Activated T-helper 17 cell treated with anti-CD3 and anti-CD28 coated beads, Interleukin-2, amount 50 U/mL, for 72 hours (primary cell): ENCODE data around the gene DNAH7. TPM values are rescaled to one million over a fixed set of nuclear protein-coding genes. Genes with fewer than 3 reads are reported as not detected.
"Not testable (repeated sequence)": the region's sequence is repeated elsewhere in the genome, so short reads cannot be mapped to it uniquely, and the experiment has no call there.

Experiments
- ATAC-seq: fragments of 150-1000 bp; cut with Tn5 transposase; replicated peaks from 2 replicates; pipeline ENCODE4 v1.10.0; 2021; ENCODE audit warnings: mild to moderate bottlenecking, moderate library complexity
- H3K27ac Mint-ChIP-seq: one replicate; pipeline ENCODE4 v1.8.0; 2022; ENCODE audit warnings: mixed read lengths
- H3K27me3 Mint-ChIP-seq: one replicate; pipeline ENCODE4 v1.8.0; 2022; ENCODE audit warnings: mixed read lengths
- H3K36me3 Mint-ChIP-seq: one replicate; pipeline ENCODE4 v1.8.0; 2022; ENCODE audit warnings: low read depth, mild to moderate bottlenecking, mixed read lengths
- H3K4me1 Mint-ChIP-seq: one replicate; pipeline ENCODE4 v1.8.0; 2022; ENCODE audit warnings: mixed read lengths
- H3K4me3 Mint-ChIP-seq: one replicate; pipeline ENCODE4 v1.8.0; 2022; ENCODE audit warnings: mild to moderate bottlenecking, mixed read lengths
- H3K9me3 Mint-ChIP-seq: one replicate; pipeline ENCODE4 v1.8.0; 2022; ENCODE audit warnings: mixed read lengths
- total RNA-seq, 2 donors: library from RNA; stranded (reverse); gene quantifications; one replicate each; pipeline ENCODE4 v1.2.3, GENCODE V29; 2022

Gene DNAH7
- total RNA-seq, 2 donors from 2014 or later, result not detected

- H3K36me3 Mint-ChIP-seq, H3K27ac Mint-ChIP-seq, H3K4me3 Mint-ChIP-seq, ATAC-seq, H3K4me1 Mint-ChIP-seq, H3K27me3 Mint-ChIP-seq: not testable (repeated sequence)
- H3K9me3 Mint-ChIP-seq, result peaks cover 11% of the 10 kb centered on the region
Measured at GRCh38 chr2:196089448-196089847, 20.8 kb upstream of the DNAH7 start.

- H3K4me3 Mint-ChIP-seq, result no peak overlapping the region
- H3K36me3 Mint-ChIP-seq, result no peaks in the 10 kb centered on the region
- no peaks in the 10 kb centered on the region for H3K27me3 Mint-ChIP-seq
- H3K27ac Mint-ChIP-seq, result no peak overlapping the region
- H3K9me3 Mint-ChIP-seq, result peaks cover 12% of the 10 kb centered on the region
- no peaks in the 10 kb centered on the region for H3K4me1 Mint-ChIP-seq
- no peak for ATAC-seq
Measured at GRCh38 chr2:196088203-196088602, 19.6 kb upstream of the DNAH7 start.

GRCh38 chr2:196086517-196087368 lies 18.1 kb upstream of the DNAH7 start:
- H3K27me3 Mint-ChIP-seq, result no peaks in the 10 kb centered on the region
- H3K9me3 Mint-ChIP-seq, result peaks cover 23% of the 10 kb centered on the region
- H3K36me3 Mint-ChIP-seq, result no peaks in the 10 kb centered on the region
- ATAC-seq, result no peak
- no peak overlapping the region for H3K4me3 Mint-ChIP-seq
- no peak overlapping the region for H3K27ac Mint-ChIP-seq
- H3K4me1 Mint-ChIP-seq, result peaks cover 6% of the 10 kb centered on the region

GRCh38 chr2:196083601-196084000 lies 15.0 kb upstream of the DNAH7 start:
- H3K27ac Mint-ChIP-seq, result no peak overlapping the region
- H3K36me3 Mint-ChIP-seq, result no peaks in the 10 kb centered on the region
- peaks cover 17% of the 10 kb centered on the region for H3K9me3 Mint-ChIP-seq
- no peak for ATAC-seq
- H3K4me3 Mint-ChIP-seq, result no peak overlapping the region
- H3K4me1 Mint-ChIP-seq, result peaks cover 15% of the 10 kb centered on the region
- no peaks in the 10 kb centered on the region for H3K27me3 Mint-ChIP-seq

GRCh38 chr2:196080526-196080925 lies 11.9 kb upstream of the DNAH7 start:
- Mint-ChIP-seq H3K27me3 (no peaks in the 10 kb centered on the region), H3K36me3 (no peaks in the 10 kb centered on the region), H3K9me3 (peaks cover 17% of the 10 kb centered on the region), H3K4me1 (peaks cover 15% of the 10 kb centered on the region), H3K4me3 (peak overlapping the region; percentile 32), H3K27ac (no peak overlapping the region)
- ATAC-seq, result peak; percentile 62

GRCh38 chr2:196079052-196079451 lies 10.4 kb upstream of the DNAH7 start:
- H3K4me3 Mint-ChIP-seq, result no peak overlapping the region
- H3K9me3 Mint-ChIP-seq, result peaks cover 11% of the 10 kb centered on the region
- H3K27ac Mint-ChIP-seq, result no peak overlapping the region
- peaks cover 15% of the 10 kb centered on the region for H3K4me1 Mint-ChIP-seq
- no peaks in the 10 kb centered on the region for H3K36me3 Mint-ChIP-seq
- H3K27me3 Mint-ChIP-seq, result no peaks in the 10 kb centered on the region
- ATAC-seq, result no peak

GRCh38 chr2:196077821-196078220 lies 9.2 kb upstream of the DNAH7 start:
- H3K27me3 Mint-ChIP-seq, result no peaks in the 10 kb centered on the region
- H3K36me3 Mint-ChIP-seq, result no peaks in the 10 kb centered on the region
- ATAC-seq, result no peak
- H3K27ac Mint-ChIP-seq, result no peak overlapping the region
- H3K4me3 Mint-ChIP-seq, result no peak overlapping the region
- H3K4me1 Mint-ChIP-seq, result peaks cover 15% of the 10 kb centered on the region
- peaks cover 9% of the 10 kb centered on the region for H3K9me3 Mint-ChIP-seq

- Mint-ChIP-seq H3K4me3 (no peak overlapping the region), H3K4me1 (peaks cover 10% of the 10 kb centered on the region), H3K9me3 (peaks cover under 1% of the 10 kb centered on the region), H3K27me3 (no peaks in the 10 kb centered on the region), H3K36me3 (no peaks in the 10 kb centered on the region), H3K27ac (no peak overlapping the region)
- ATAC-seq, result no peak
Measured at GRCh38 chr2:196076778-196077568, 8.3 kb upstream of the DNAH7 start.

GRCh38 chr2:196075196-196075595 lies 6.6 kb upstream of the DNAH7 start:
- Mint-ChIP-seq H3K27me3 (no peaks in the 10 kb centered on the region), H3K9me3 (no peaks in the 10 kb centered on the region), H3K4me1 (peaks cover 4% of the 10 kb centered on the region), H3K4me3 (no peak overlapping the region), H3K36me3 (no peaks in the 10 kb centered on the region), H3K27ac (peak overlapping the region; percentile 14)
- no peak for ATAC-seq

- Mint-ChIP-seq H3K27me3 (no peaks in the 10 kb centered on the region), H3K27ac (no peak overlapping the region), H3K4me3 (no peak overlapping the region), H3K9me3 (no peaks in the 10 kb centered on the region), H3K36me3 (no peaks in the 10 kb centered on the region), H3K4me1 (no peaks in the 10 kb centered on the region)
- ATAC-seq, result no peak
Measured at GRCh38 chr2:196074631-196075030, 6.0 kb upstream of the DNAH7 start.

- no peak overlapping the region for H3K4me3 Mint-ChIP-seq
- no peaks in the 10 kb centered on the region for H3K36me3 Mint-ChIP-seq
- H3K27ac Mint-ChIP-seq, result no peak overlapping the region
- no peaks in the 10 kb centered on the region for H3K4me1 Mint-ChIP-seq
- no peak for ATAC-seq
- no peaks in the 10 kb centered on the region for H3K9me3 Mint-ChIP-seq
- H3K27me3 Mint-ChIP-seq, result no peaks in the 10 kb centered on the region
Measured at GRCh38 chr2:196073521-196073920, 4.9 kb upstream of the DNAH7 start.

- no peak for ATAC-seq
- no peak overlapping the region for H3K27ac Mint-ChIP-seq
- peaks cover 4% of the 10 kb centered on the region for H3K4me1 Mint-ChIP-seq
- H3K36me3 Mint-ChIP-seq, result no peaks in the 10 kb centered on the region
- no peaks in the 10 kb centered on the region for H3K27me3 Mint-ChIP-seq
- H3K9me3 Mint-ChIP-seq, result no peaks in the 10 kb centered on the region
- H3K4me3 Mint-ChIP-seq, result peak overlapping the region; percentile 32
Measured at GRCh38 chr2:196067088-196067382, 1.6 kb downstream of the DNAH7 start.

GRCh38 chr2:196066291-196067087 lies 2.1 kb downstream of the DNAH7 start:
- no peaks in the 10 kb centered on the region for H3K9me3 Mint-ChIP-seq
- H3K4me3 Mint-ChIP-seq, result peak overlapping the region; percentile 32
- no peak for ATAC-seq
- H3K27me3 Mint-ChIP-seq, result no peaks in the 10 kb centered on the region
- peaks cover 4% of the 10 kb centered on the region for H3K4me1 Mint-ChIP-seq
- H3K36me3 Mint-ChIP-seq, result no peaks in the 10 kb centered on the region
- no peak overlapping the region for H3K27ac Mint-ChIP-seq

- Mint-ChIP-seq H3K36me3 (no peaks in the 10 kb centered on the region), H3K9me3 (no peaks in the 10 kb centered on the region), H3K4me1 (peaks cover 4% of the 10 kb centered on the region), H3K27me3 (no peaks in the 10 kb centered on the region), H3K27ac (no peak overlapping the region), H3K4me3 (no peak overlapping the region)
- ATAC-seq, result no peak
Measured at GRCh38 chr2:196063773-196064172, 4.9 kb downstream of the DNAH7 start.
